ENCODE measurements around the gene REEP3. TPM values are rescaled to one million over a fixed set of nuclear protein-coding genes. Genes with fewer than 3 reads are reported as not detected.
A peak's percentile ranks its signal among the peaks of the same experiment; 100 is the strongest.

The REEP3 gene
- total and polyA plus RNA-seq, 7 donors = 6.5 to 18.4 (median 16.1) TPM

DNA sequence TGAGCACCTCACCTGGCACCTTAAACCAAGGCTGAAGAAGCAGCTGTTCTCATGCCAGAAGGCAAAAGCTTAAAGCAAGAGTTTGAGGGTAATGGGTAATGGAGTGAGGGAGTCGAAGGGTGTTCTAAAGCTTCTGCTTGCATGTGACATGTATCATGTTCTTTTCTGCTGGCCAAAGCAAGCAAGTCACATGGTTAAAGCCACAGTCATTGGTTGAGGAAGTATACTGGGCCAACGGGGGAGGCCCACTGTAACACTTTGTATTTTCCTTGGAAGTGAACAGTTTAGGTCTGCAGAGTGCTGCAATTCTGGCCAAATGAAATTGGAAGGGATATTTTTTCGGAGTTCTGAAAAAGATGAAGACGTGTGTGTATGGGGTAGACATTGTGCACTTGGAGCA lies 75.7 kb downstream of the REEP3 start:
- intact Hi-C loops (cut with DNase I) = no loop called here
- Histone ChIP-seq H3K4me3 (no peak overlapping the region), H3K9me3 (no peaks in the 10 kb centered on the region), H3K36me3 (ENCODE audit: insufficient read depth in 1 of 2, low read depth in 1 of 2) (peaks cover 0 to 31% of the 10 kb centered on the region in 2 donors), H3K27ac (no peak overlapping the region), H3K27me3 (ENCODE audit: insufficient read depth in 3 of 3, low read length in 2 of 3) (no peaks in the 10 kb centered on the region), H3K4me1 (no peaks in the 10 kb centered on the region)
- ATAC-seq (no peak), DNase-seq (no peak)
- TF ChIP-seq, protein P1, sequence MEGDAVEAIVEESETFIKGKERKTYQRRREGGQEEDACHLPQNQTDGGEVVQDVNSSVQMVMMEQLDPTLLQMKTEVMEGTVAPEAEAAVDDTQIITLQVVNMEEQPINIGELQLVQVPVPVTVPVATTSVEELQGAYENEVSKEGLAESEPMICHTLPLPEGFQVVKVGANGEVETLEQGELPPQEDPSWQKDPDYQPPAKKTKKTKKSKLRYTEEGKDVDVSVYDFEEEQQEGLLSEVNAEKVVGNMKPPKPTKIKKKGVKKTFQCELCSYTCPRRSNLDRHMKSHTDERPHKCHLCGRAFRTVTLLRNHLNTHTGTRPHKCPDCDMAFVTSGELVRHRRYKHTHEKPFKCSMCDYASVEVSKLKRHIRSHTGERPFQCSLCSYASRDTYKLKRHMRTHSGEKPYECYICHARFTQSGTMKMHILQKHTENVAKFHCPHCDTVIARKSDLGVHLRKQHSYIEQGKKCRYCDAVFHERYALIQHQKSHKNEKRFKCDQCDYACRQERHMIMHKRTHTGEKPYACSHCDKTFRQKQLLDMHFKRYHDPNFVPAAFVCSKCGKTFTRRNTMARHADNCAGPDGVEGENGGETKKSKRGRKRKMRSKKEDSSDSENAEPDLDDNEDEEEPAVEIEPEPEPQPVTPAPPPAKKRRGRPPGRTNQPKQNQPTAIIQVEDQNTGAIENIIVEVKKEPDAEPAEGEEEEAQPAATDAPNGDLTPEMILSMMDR (IDR thresholded peaks at IDR 0.05) = no peak
- WGBS, 3 donors = 56 to 63% (median 61%) methylated on average over 4 of the region's 4 CpGs

DNA sequence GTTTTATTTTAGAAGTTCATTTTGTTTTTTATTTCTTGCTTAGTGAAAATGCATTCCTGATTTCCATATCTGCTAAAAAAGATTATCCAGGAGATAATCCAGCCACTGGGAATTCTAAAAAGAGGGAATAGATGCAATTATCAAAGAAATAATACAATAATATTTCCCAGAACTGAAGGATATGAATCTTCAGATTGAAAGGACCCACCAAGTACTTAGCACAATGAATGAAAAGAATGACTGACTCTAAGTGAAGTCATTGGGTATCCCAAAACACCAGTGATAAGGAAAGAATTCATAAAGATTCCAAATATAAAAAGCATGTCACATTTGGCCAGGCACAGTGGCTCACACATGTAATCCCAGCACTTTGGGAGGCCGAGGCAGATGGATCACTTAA lies 79.3 kb downstream of the REEP3 start:
- Histone ChIP-seq H3K9me3 (no peaks in the 10 kb centered on the region), H3K36me3 (ENCODE audit: insufficient read depth in 1 of 2, low read depth in 1 of 2) (peaks cover 0 to 39% of the 10 kb centered on the region in 2 donors), H3K27ac (no peak overlapping the region), H3K27me3 (ENCODE audit: insufficient read depth in 3 of 3, low read length in 2 of 3) (no peaks in the 10 kb centered on the region), H3K4me3 (no peak overlapping the region), H3K4me1 (peaks cover 2% of the 10 kb centered on the region)
- DNase-seq (no peak), ATAC-seq (no peak)
- 32 to 57% (median 44%) methylated on average over 1 of the region's 1 CpG for WGBS, 3 donors
- intact Hi-C loops (cut with DNase I) = no loop called here
- TF ChIP-seq, protein P1 (IDR thresholded peaks at IDR 0.05) = no peak

DNA sequence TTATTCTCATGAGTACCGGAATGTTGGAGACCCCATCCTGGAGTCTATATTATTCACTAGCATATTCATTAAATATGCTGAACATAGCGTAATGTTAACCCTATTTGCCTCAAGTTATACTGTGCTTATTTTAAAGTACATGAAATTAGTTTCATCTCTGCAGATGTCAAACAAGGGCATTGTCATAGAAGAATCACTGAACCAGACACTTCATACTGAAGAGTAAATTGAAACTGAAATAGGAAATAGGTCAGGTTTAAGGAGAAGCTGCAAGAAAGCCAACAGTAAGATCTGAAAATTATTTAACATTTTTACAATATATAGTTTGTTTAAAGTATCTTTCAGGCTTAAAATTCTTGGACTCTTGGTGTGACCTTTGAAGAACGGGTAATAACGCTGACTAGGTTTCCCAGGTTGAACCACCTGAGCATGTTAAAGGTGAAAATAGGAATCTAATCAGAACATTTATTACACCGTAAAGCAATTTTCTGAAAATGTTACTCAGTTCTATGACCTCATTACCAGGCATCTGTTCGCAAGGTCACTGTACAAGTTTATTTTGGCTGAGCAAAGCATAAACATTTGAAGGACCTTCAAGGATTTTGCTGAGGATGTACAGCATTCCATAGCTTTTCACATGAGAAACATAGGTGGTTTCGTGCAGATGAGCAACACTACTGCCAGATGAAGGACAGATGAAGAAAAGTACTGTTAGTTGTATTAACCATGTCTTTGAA lies 82.7 kb downstream of the REEP3 start:
- 90 to 93% (median 92%) methylated on average over 7 of the region's 7 CpGs for WGBS, 3 donors
- DNase-seq (no peak), ATAC-seq (no peak)
- intact Hi-C loops (cut with DNase I) = no loop called here
- no peaks in the 10 kb centered on the region for H3K27me3 ChIP-seq (ENCODE audit: insufficient read depth in 3 of 3, low read length in 2 of 3)
- H3K4me1 ChIP-seq = peaks cover 6% of the 10 kb centered on the region
- H3K36me3 ChIP-seq (ENCODE audit: insufficient read depth in 1 of 2, low read depth in 1 of 2) = peaks cover 0 to 28% of the 10 kb centered on the region in 2 donors
- no peak overlapping the region for H3K27ac ChIP-seq
- H3K4me3 ChIP-seq = no peak overlapping the region
- TF ChIP-seq, protein P1 (IDR thresholded peaks at IDR 0.05) = no peak
- H3K9me3 ChIP-seq = no peaks in the 10 kb centered on the region

DNA sequence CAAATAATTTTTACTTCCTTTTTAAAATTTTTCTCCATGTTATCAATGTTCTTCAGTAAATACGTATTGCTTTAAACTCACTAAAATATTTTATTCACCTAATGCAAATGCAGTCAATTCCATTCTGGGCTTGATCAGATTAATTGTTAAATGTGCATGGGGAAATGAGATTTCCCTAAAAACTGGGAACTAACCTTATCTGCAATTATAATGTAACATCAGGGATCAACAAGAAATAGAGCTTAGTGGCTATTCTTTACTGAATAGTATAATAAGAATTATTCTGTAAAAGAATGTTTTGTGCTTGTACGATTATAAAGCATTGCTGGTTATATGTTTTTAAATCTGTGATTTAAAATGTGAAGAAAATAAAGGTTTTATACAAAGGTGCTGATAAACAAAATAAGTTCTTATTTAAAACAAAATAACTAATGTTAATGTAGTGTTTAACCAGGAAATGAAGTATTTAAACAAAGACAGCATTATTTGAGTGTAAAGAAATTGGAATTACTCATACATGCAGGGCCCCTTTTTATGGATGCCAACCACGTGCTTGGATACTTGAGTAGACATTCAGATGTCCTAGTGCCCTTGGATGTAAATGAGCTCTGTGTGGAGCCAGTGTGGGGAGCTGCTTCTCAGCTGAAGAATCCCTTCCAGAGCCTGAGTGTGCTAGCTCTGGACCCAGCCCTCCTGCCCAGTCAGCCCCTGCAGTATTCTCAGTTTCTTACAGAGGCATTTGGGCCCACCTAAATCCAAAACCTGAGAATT lies 84.2 kb downstream of the REEP3 start:
- DNase-seq (no peak), ATAC-seq (peak in 1 of 4 donors; percentile 50)
- 67 to 69% (median 67%) methylated on average over 3 of the region's 3 CpGs for whole genome bisulfite sequencing, 3 donors
- Histone ChIP-seq H3K27me3 (ENCODE audit: insufficient read depth in 3 of 3, low read length in 2 of 3) (no peaks in the 10 kb centered on the region), H3K9me3 (no peaks in the 10 kb centered on the region), H3K4me3 (no peak overlapping the region), H3K4me1 (peaks cover 6% of the 10 kb centered on the region), H3K36me3 (ENCODE audit: insufficient read depth in 1 of 2, low read depth in 1 of 2) (peaks cover 0 to 25% of the 10 kb centered on the region in 2 donors), H3K27ac (no peak overlapping the region)
- TF ChIP-seq, protein P1 (IDR thresholded peaks at IDR 0.05) = no peak
- intact Hi-C loops (cut with DNase I) = loop anchor here in 1 of 2 donors (5.0 kb wide), 1 partner anchor 33 kb away; no protein-coding TSS in a partner anchor

Measured in psoas muscle (tissue), 8 donors.